Panc1 (cell line): ENCODE results near the gene TAOK1. TPM values are rescaled to one million over a fixed set of nuclear protein-coding genes. Genes with fewer than 3 reads are reported as not detected.

ENCODE experiments used
- ATAC-seq: fragments of 200-7000 bp; cut with Tn5 transposase; 2 replicates; pipeline ENCODE4 v1.9.1; 2020; ENCODE audit warnings: mild to moderate bottlenecking, moderate library complexity
- BruUV-seq: library from RNA; stranded (reverse); fragments of 400-500 nt; replicated peaks from 2 replicates; lab custom pipeline; 2021; lab: Mats Ljungman, UMichigan
- CTCF ChIA-PET: fragments of 300-600 bp; sonication (Branson Sonifier 250); formaldehyde crosslinking; loops from one replicate; lab custom pipeline; 2022; ENCODE audit warnings: antibody characterized with exemption; lab: Charles Lee
- POLR2A ChIA-PET: fragments of 300-600 bp; sonication (Branson Sonifier 250); formaldehyde crosslinking; loops from one replicate; lab custom pipeline; 2022; ENCODE audit warnings: antibody characterized with exemption; lab: Charles Lee
- DNase-seq: peaks from one replicate; pipeline ENCODE4 v3.0.0-alpha.2; 2010; ENCODE audit warnings: low read depth, low spot score
- H3K27ac ChIP-seq: 2 replicates; pipeline ENCODE4 v1.5.1; 2011; ENCODE audit warnings: mild to moderate bottlenecking, low read length, inconsistent platforms
- H3K27me3 ChIP-seq: fragments of 200-500 bp; sonication (Bioruptor generic); 2 replicates; pipeline ENCODE4 v1.6.0; 2014; ENCODE audit warnings: low read length, inconsistent platforms; ENCODE audit not compliant: control insufficient read depth, insufficient read depth
- H3K36me3 ChIP-seq: fragments of 200-500 bp; sonication (Bioruptor generic); 2 replicates; pipeline ENCODE4 v1.5.1; 2014; ENCODE audit warnings: inconsistent platforms, mild to moderate bottlenecking, low read length, moderate library complexity; ENCODE audit not compliant: control insufficient read depth, insufficient read depth
- H3K4me1 ChIP-seq: 2 replicates; pipeline ENCODE4 v1.5.1; 2011; ENCODE audit warnings: inconsistent platforms, mild to moderate bottlenecking, low read length, moderate library complexity; ENCODE audit not compliant: control insufficient read depth, insufficient read depth
- H3K4me3 ChIP-seq, 2 experiments: 2 replicates each; pipeline ENCODE4 v1.5.1; 2011 to 2012; ENCODE audit warnings: low read depth in 2 of 2, low read length in 2 of 2, mild to moderate bottlenecking in 2 of 2, inconsistent platforms in 1 of 2, moderate library complexity in 1 of 2
- H3K9me3 ChIP-seq: fragments of 200-500 bp; sonication (Bioruptor generic); 2 replicates; pipeline ENCODE4 v1.5.1; 2014; ENCODE audit warnings: low read depth, mild to moderate bottlenecking, inconsistent platforms, low read length, moderate library complexity; ENCODE audit not compliant: control insufficient read depth, insufficient read depth
- CTCF ChIP-seq: fragments of 450-650 bp; IDR thresholded peaks from 2 replicates; pipeline ENCODE4 v1.5.1; 2017; ENCODE audit warnings: mild to moderate bottlenecking
- POLR2AphosphoS5 ChIP-seq: IDR thresholded peaks from 2 replicates; pipeline ENCODE4 v1.6.1; 2012; ENCODE audit warnings: mild to moderate bottlenecking, low read depth, low read length, moderate library complexity
- REST ChIP-seq, 2 experiments: IDR thresholded peaks; 2 replicates each; pipeline ENCODE4 v1.6.1; 2011 to 2012; ENCODE audit warnings: low read depth in 2 of 2, control low read depth in 1 of 2, low read length in 1 of 2, mild to moderate bottlenecking in 1 of 2, moderate library complexity in 1 of 2; ENCODE audit not compliant: insufficient read depth in 1 of 2
- SIN3A ChIP-seq: IDR thresholded peaks from 2 replicates; pipeline ENCODE4 v1.6.1; 2012; ENCODE audit warnings: low read depth, mild to moderate bottlenecking, low read length, moderate library complexity, borderline replicate concordance; ENCODE audit not compliant: insufficient read depth
- TCF7L2 ChIP-seq: IDR thresholded peaks from 2 replicates; pipeline ENCODE4 v1.6.1; 2011; ENCODE audit warnings: mild to moderate bottlenecking, low read depth, low read length, inconsistent platforms
- in situ Hi-C: cut with HindIII; loops from 2 replicates; pipeline ENCODE4 v1.10.0; 2016; ENCODE audit warnings: low sequenced_read_pairs, low pct_unique_long_range_greater_than_20kb
- intact Hi-C: fragments of 100-400 bp; cut with micrococcal nuclease; formaldehyde crosslinking; loops from one replicate; pipeline ENCODE4 v1.10.0; 2022; ENCODE audit not compliant: unreplicated experiment
- total RNA-seq: library from RNA; stranded (reverse); gene quantifications from one replicate; pipeline ENCODE4 v1.2.1, GENCODE V29; 2021; ENCODE audit not compliant: unreplicated experiment

The TAOK1 gene
- total RNA-seq, 1 experiment from 2014 or later = 111 TPM

- ChIA-PET POLR2A (no interaction called here), CTCF (no interaction called here)
- Histone ChIP-seq H3K27me3 (peaks cover 5% of the 10 kb centered on the region; the same call in 1 of the 2 replicates), H3K27ac (no peak overlapping the region), H3K9me3 (no peaks in the 10 kb centered on the region), H3K4me1 (peaks cover 3% of the 10 kb centered on the region; the same call in 1 of the 2 replicates), H3K36me3 (no peaks in the 10 kb centered on the region), H3K4me3 (no peak overlapping the region)
- no peak for DNase-seq
- TF ChIP-seq POLR2AphosphoS5 = no peak
- no peak for TF ChIP-seq SIN3A
- TF ChIP-seq REST (IDR thresholded peaks at IDR 0.05; ENCODE audit: insufficient read depth in 1 of 2, low read depth in 2 of 2, low read length in 1 of 2) = no peak
- no peak for TF ChIP-seq CTCF
- TF ChIP-seq TCF7L2 = no peak
- intact Hi-C loops = no loop called here
- in situ Hi-C loops = no loop called here
- BruUV-seq = no TSS peak
- no peak for ATAC-seq
Measured at GRCh38 chr17:29347831-29348629, 42.1 kb upstream of the TAOK1 start.

DNA sequence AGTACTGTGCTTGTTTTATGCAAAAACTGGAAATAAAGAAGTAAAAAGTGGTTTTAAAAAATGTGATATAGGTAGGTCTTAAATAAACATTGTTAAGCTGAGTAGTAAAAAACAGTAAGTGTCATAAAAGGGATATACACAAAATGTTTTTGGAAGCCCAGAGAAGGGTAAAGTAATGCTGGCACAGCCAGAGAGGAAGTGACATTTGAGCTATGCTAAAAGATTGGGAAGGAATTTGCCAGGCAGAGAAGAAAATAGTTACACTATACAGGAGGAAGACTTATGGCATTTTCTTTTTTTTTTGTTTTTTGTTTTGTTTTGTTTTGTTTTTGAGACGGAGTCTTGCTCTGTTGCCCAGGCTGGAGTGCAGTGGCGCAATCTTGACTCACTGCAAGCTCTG is 40.8 kb upstream of the TAOK1 start:
- intact Hi-C loops = no loop called here
- DNase-seq = no peak
- no peaks in the 10 kb centered on the region for H3K27me3 ChIP-seq
- no peaks in the 10 kb centered on the region for H3K36me3 ChIP-seq
- POLR2A ChIA-PET = no interaction called here
- in situ Hi-C loops = no loop called here
- no peak overlapping the region for H3K27ac ChIP-seq
- H3K4me1 ChIP-seq = no peaks in the 10 kb centered on the region
- TF ChIP-seq SIN3A = no peak
- no peak for TF ChIP-seq TCF7L2
- no peak for TF ChIP-seq CTCF
- TF ChIP-seq REST (IDR thresholded peaks at IDR 0.05; ENCODE audit: insufficient read depth in 1 of 2, low read depth in 2 of 2, low read length in 1 of 2) = no peak
- no peak for TF ChIP-seq POLR2AphosphoS5
- CTCF ChIA-PET = no interaction called here
- no TSS peak for BruUV-seq
- no peak for ATAC-seq
- H3K4me3 ChIP-seq = no peak overlapping the region
- H3K9me3 ChIP-seq = no peaks in the 10 kb centered on the region
